HG02798 (cell line): ENCODE data around the gene PRKAR1B.

Experiments
- ATAC-seq: cut with Tn5 transposase; IDR thresholded peaks from one replicate; pipeline ENCODE4 v1.9.1; 2021; ENCODE audit warnings: mild to moderate bottlenecking; ENCODE audit not compliant: unreplicated experiment, poor library complexity

The PRKAR1B gene

DNA sequence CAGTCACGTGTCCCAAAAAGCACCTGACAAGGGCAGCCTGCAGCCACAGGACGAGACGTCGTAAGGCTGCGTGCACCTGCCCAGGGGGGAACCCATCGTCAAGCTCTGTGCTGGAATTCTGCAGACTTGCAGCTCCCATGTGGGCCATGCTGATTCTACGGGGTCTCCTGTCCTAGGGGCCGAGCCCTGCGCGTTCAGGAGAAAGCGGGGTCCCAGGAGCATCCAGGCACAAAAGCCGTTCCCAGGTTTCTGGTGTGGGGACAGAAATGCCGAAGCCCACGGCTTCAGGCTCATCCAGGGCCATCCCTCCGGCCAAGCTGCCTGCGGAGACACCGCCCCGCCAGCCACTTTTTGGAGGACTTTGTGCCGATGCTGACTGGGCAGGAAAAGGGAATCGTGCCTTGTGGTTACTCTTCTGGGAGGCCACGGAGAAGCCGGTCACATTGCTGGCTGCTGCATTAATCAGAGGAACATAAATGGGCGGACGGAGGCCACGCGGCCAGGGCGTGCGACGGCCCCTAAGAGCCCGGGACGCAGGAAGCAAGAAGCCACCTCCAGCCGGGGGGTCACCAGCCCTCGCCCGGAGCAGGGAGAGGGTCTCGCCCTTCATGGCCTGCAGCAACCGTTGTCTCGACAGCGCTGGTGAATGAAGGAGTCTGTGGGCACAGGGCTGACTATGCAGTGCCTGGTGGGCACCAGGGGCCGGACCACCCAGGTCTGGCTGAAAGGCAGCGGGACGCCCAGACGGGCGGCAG, 144.8 kb downstream of the PRKAR1B start:
- ATAC-seq, result no peak

DNA sequence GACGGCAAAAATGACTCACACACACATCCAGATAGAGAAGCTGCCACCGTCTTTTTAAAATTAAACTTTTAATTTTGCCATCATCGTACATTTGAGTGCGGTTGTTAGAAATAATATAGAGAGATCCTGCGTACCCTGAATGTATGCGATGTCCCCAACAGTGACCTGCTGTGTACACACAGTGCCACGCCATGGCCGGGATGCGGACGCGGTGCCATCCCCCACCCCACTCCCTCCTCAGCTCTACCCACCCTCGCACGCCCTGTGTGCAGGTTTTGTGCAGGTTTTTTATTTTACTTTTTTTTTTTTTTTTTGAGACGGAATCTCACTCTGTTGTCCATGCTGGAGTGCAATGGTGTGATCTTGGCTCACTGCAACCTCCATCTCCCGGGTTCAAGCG, 148.7 kb downstream of the PRKAR1B start:
- ATAC-seq, result no peak

DNA sequence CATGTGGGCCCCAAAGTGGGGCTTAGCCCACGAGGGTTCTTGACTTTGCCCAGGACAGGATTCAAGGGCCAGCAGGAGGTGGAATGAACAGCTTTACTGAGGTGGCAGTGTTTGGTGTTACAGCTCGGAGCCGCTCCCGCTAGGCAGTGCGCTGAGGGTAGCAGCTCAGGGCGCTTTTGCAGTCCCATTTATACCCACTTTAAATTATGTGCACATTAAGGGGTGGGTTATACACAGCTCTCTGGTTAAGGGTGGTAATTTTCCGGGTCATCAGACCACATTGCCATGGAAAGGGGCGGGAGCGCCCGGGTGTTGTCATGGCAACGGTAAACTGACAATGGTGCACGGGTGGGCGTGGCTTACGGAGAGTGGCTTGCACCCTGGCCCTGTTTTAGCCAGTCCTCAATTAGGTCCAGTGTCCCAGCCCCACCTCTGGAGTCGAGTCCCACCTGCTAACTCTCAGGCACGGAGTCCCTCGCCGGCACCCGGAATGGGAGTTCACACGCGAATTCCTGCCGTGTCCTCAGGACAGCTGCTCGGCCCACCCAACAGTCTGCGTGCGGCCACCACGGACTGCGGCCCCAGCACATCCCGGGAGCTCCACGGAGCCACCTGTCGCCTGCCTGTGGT, 149.2 kb downstream of the PRKAR1B start:
- ATAC-seq, result no peak

GRCh38 chr7:577278-577665, 149.8 kb downstream of the PRKAR1B start:
- no peak for ATAC-seq

DNA sequence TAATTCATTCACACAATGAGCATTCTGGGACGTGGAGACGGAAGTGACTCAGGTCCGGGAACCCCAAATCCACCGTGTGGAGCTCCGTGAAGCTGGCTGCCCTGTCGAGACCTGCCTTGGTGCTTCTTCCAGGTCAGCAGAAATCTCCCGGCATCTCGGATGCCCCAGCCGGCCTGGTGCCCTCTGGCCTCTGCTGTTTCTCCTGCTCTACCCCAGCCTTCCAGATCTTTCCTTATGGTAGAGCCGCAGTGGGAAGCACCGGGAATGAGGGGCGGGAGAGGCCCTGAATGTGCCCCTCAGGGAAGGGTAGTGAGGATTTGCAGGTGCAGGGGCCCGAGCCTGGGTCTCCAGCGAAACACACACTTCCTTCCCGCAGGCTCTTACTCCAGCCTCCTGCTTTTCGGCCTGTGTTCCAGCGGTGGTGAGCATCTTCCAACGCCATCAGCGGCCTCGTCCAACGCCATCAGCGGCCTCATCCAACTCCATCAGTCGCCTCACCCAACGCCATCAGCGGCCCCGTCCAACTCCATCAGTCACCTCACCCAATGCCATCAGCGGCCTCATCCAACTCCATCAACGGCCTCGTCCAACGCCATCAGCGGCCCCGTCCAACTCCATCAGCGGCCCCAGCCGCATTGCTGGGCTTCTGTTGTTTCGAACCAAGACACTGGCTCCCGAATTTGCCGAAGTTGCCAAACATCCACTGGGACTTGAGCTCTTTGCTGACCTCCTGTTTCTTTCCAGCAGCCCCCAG, 150.4 kb downstream of the PRKAR1B start:
- no peak for ATAC-seq

DNA sequence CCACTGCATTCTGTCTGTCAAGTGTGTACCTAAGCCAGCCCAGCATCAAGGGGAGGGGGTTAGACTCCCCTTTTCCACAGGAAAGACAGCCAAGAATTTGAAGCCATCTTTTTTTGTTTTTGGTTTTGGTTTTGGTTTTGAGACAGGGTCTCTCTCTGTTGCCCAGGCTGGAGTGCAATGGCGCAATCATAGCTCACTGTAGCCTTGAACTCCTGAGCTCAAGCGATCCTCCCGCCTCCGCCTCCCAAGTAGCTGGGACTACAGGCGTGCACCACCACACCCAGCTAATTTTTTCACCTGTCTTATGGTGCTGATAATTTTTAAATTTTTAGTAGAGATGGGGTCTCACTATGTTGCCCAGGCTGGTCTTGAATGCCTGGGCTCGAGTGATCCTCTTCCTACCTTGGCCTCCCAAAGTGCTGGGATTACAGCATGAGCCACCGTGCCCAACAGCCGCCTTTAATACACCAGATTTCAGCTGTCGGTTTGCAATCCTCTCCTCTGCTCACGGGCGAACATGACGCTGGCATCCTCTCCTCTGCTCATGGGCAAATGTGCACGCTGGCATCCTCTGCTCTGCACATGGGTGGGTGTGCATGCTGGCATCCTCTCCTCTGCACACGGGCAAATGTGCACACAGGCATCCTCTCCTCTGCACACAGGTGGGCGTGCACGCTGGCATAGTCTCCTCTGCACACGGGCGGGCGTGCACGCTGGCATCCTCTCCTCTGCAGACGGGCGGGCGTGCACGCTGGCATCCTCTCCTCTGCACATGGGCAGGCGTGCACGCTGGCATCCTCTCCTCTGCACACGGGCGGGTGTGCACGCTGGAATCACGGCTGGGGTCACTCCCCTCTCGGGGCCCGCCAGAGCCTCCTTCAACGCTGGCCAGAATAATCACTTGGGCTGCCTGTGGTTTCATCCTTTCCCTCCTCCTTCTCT, 151.4 kb downstream of the PRKAR1B start:
- no peak for ATAC-seq

DNA sequence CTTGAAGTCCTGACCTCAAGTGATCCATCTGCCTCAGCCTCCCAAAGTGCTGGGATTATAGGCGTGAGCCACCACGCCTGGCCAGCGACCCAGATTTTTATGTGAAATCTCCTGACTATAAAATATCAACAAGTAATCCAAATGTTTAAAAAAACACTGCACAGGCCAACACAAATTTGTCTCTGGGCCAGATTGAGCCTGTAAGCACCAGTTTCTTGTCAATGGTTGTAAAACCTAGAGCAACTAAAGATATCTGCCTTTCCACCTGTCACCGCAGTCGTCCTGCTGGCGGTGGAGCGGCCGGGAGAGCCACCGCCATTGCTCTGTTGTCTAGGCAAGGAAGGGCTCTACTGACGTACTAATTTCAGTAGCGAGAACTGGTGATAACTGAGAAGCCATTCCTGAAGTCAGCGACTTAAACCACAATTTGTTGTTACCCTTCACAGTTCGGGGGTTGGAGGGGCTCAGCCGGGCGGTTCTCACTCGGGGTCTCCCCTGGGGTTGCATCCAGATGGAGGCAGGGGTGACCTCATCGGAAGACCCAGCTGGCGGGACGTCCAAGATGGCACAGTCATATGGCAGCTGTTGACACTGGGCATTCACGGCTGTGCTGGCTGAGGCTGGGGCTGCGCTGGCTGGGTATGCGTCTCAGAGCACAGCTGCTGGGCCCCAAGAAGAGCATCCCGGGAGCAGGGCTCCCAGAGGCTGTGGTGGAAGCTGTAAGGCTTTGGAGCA, 152.3 kb downstream of the PRKAR1B start:
- no peak for ATAC-seq

DNA sequence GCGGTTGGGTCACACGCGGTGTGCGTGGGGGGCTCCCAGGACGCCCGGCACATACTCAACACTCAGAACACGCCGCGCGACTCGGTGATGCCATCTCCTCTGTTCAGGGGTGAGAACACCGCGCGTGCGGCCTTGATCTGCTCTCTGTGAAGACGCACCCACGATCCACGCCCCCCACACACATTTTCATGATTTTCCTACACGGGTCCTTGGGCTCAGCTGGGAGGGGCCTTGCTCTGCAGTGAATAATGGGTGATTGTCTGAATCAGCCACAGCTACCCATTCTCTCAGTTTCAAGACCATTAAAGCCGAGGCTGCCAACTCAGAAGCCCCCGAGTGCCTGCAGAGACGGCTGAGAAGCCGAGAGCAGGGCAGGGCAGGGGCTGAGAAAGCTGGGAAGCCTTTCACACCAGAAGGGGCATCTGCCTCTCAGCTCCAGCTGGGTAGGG, 153.1 kb downstream of the PRKAR1B start:
- ATAC-seq, result no peak

DNA sequence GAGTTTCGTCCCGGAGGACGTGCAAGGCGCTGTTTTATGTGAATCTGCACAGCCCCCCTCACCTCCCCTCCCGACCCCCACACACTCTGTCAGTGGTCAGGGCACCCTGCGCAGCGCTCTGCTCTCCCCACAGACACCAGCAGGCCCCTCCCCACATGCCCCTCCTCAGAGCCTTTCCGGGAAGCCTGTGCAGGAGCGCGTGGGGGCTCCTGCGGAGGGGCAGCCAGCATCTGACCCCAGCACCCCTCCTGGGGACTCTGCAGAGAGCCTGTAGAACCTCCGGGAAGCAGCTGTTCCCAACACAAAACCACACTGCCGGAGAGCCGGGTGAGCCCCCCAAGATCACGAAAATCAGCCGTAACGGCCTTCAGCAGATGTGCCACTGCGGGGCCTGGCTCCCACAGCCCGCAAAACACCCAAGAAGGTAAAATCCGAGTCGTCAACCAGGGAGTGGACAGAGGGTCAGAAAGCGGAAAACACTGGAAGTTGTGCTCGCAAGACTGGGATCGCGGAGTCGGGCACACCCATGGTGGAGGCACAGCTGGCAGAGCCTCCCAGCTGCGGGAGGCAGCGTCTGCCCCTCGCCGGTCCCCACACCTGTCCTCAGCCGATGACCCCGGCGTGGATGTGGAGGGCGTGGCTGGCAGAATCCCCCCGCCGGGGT, 153.7 kb downstream of the PRKAR1B start:
- no peak for ATAC-seq

GRCh38 chr7:572416-573268, 154.4 kb downstream of the PRKAR1B start:
- ATAC-seq, result no peak

DNA sequence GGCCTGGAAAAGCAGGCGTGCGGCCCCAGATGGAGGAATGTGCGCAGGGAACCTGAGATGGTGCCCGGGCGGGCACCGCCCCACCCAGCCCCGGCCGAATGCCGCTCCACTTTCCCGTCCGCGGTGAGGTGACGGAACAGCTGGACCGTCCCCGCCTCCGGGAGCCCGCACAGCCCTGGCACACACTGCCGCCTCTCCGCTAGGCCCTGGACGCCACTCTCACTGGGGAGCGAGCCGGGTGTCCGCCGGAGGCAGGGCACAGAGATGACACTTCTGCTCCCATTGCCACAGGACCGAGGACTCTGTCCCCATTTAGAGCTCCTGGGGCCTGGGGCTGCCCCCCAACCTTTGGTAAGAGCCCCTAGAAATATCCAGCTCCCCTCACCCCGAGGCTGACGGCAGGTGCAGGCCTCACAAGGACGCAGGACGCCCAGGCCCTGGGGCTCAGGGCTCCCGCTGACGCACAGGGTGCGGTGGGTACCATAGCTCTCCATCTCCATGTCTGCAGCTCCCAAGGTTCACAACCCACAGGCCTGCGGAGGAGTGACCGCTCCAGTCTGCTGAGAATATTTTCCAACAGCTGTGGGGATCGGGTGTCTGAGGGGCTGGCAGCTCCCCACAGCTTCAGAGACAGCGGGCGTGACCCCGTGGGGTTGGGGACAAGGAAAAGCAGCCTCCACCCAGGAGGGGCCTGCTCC, 155.2 kb downstream of the PRKAR1B start:
- ATAC-seq, result no peak

DNA sequence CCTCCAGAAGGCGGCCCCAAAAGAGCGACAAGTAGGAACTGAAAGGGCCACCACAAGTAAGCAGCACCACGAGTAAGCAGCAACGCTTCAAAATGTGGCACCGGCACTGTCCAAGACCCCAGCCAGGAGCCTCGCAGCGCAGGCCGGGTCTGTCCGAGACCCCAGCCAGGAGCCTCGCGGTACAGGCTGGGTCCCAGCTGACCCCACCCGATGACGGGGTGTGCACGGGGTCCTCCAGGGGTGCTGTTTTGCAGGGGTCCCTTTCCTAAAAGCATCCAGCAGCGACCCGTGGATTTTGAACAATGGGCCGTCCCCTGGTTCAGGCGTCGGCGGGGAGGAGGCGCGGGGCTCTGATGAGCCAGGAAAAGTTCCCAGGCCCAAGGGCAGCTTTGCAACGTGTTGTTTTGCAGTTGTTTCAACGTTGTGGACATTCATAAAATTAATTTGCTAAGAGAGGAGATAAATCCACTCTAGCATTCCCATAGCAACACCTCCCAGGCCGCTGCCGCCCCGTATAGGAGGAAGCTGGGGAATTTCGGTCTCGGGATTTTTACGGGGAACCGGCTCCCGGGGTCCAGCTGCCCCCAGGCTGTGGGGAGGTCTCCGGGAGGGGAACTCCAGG, 155.9 kb downstream of the PRKAR1B start:
- no peak for ATAC-seq

GRCh38 chr7:570801-571070, 156.3 kb downstream of the PRKAR1B start:
- ATAC-seq, result no peak

DNA sequence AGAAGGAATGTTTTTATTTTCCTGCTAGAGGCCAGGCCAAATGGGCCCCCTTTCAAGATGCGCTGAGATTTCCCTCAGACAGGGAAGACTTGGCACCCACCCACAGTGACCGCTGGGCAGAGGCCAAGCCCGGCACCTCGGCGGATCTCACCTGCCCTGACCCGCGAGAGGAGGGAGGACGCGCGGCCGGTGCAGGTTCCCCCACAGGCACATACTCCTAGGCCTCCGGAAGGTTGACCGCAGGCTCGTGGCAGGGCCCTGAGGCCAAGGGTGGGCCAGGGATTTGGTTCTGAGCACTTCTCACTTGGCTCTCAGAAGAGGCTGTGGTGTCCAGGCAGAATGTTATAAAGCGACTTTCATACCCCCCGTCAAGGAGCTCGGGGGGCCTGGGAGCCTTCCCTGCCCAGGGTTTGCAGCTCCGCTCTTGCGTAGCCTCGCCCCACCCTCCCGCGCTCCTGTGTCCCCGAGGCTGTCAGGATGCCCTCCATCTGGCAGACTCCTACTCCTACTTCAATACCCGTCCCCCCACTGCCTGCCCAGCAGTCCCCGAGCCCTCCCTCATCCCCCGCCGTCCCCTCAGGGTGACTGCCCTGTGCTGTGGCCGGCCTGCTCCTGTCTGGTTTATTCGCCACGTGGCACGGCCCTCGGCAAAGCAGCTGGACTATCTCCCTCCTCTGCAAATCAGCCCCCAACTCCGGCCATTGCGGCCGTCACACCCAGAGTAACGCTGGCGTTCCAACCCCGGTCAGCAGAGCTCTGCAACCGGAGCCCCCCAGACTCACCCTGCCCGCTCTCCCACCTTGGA, 156.9 kb downstream of the PRKAR1B start:
- no peak for ATAC-seq

- ATAC-seq, result no peak
Measured at GRCh38 chr7:569071-569855, 157.8 kb downstream of the PRKAR1B start.
